Measurements from ENCODE around the gene ATP2A3. TPM values are rescaled to one million over a fixed set of nuclear protein-coding genes. Genes with fewer than 3 reads are reported as not detected.

ATP2A3 gene
- total and polyA plus RNA-seq, 4 donors: 16.6 to 64.6 (median 25.5) TPM

- H3K4me1 ChIP-seq (ENCODE audit: control insufficient read depth in 5 of 5, insufficient read depth in 5 of 5, low read length in 5 of 5): peaks cover 0 to 6% (median 0%) of the 10 kb centered on the region in 5 donors
- H3K36me3 ChIP-seq (ENCODE audit: control insufficient read depth in 4 of 4, insufficient read depth in 4 of 4, low read length in 4 of 4): peaks cover 0 to 27% (median 0%) of the 10 kb centered on the region in 4 donors
- DNase-seq: peak in 2 of 3 donors; percentile 52 to 80
- no peak for TF ChIP-seq CTCF (IDR thresholded peaks at IDR 0.05; ENCODE audit: control extremely low read depth, extremely low read depth)
- H3K4me3 ChIP-seq: no peak overlapping the region
- peak overlapping the region in 1 of 2 donors; percentile 33 for H3K27ac ChIP-seq (ENCODE audit: low read depth in 1 of 2, low read length in 1 of 2)
- H3K9me3 ChIP-seq (ENCODE audit: control insufficient read depth in 4 of 4, insufficient read depth in 3 of 4, low read length in 3 of 4): no peaks in the 10 kb centered on the region
- 42 to 69% methylated on average over 61 to 68 of the region's 68 CpGs for WGBS, 2 donors
- no peaks in the 10 kb centered on the region for H3K27me3 ChIP-seq (ENCODE audit: control insufficient read depth in 3 of 3, insufficient read depth in 3 of 3, low read length in 2 of 3)
- peak; percentile 62 for ATAC-seq (ENCODE audit: insufficient read depth, low FRiP score)
- H3K9ac ChIP-seq (ENCODE audit: insufficient read depth in 1 of 2, low read length in 2 of 2): no peak overlapping the region
Observed at GRCh38 chr17:3944485-3945388, 19.5 kb downstream of the ATP2A3 start.

DNA sequence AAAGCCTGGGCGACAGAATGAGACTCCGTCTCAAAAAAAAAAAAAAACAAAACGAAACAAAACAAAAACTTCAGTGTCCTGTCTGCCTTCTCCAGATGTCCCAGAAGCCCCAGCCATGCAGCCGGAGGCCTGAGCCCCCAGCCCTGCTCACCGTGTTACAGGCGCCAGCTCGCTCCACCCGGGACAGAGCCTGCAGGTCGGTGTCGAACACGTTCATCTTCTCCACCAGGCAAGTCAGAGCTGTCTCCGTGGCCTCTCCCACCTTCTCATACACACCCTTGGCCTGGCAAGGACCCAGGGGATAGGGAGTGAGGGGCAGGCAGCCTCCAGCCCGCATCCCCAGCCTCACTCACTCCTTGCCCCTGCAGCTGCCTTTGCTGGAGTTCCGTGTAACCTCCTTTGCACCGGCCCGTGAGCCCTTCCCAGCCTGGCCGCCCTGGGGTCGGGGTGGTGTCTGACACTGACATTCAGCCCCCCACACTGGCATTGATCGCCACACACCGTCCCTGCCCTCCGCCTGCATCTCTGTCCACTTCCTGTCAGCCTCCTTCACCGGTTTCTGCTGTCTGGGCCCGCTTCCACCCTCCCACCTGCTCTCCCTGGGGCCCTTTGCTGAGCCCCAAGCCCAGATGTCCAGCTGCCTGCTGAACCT lies 20.9 kb downstream of the ATP2A3 start:
- no peak for TF ChIP-seq CTCF (IDR thresholded peaks at IDR 0.05; ENCODE audit: control extremely low read depth, extremely low read depth)
- no peak overlapping the region for H3K27ac ChIP-seq (ENCODE audit: low read depth in 1 of 2, low read length in 1 of 2)
- no peaks in the 10 kb centered on the region for H3K27me3 ChIP-seq (ENCODE audit: control insufficient read depth in 3 of 3, insufficient read depth in 3 of 3, low read length in 2 of 3)
- H3K4me1 ChIP-seq (ENCODE audit: control insufficient read depth in 5 of 5, insufficient read depth in 5 of 5, low read length in 5 of 5): peaks cover 0 to 6% (median 0%) of the 10 kb centered on the region in 5 donors
- H3K9me3 ChIP-seq (ENCODE audit: control insufficient read depth in 4 of 4, insufficient read depth in 3 of 4, low read length in 3 of 4): no peaks in the 10 kb centered on the region
- H3K36me3 ChIP-seq (ENCODE audit: control insufficient read depth in 4 of 4, insufficient read depth in 4 of 4, low read length in 4 of 4): peaks cover 0 to 28% (median 0%) of the 10 kb centered on the region in 4 donors
- WGBS, 2 donors: 87 to 88% methylated on average over 21 to 23 of the region's 23 CpGs
- no peak for ATAC-seq (ENCODE audit: insufficient read depth, low FRiP score)
- DNase-seq: no peak
- H3K9ac ChIP-seq (ENCODE audit: insufficient read depth in 1 of 2, low read length in 2 of 2): no peak overlapping the region
- no peak overlapping the region for H3K4me3 ChIP-seq

DNA sequence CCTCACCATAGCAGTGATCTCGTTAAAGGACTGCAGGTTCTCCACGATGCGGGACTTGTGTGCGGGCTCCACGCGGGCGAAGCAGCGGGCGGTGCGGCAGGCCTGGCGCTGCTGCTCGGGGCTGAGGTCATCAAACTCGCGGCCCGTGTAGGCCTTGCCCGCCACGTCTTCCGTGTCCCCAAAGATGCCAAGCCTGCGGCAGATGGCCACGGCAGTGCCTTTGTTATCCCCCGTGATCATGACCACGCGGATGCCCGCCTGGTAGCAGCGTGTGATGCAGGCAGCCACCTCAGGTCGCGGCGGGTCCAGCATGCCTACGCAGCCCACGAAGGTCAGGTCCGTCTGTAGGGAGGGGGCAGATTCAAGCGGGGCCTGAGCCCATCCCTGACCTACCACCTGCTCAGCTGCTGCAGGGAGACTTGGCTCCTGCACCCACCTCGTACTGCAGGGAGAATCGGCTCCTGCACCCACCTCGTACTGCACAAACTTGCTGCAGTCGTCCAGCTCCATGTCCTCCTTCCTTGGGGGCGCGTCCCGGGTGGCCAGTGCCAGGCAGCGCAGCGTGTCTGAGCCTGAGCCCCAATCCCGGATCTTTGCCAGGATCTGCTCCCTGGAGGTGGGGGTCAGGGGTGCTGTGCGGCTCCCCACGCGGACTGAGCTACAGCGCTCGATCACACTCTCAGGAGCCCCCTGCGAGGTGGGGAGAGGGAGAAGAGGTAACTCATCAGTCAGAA lies 23.1 kb downstream of the ATP2A3 start:
- TF ChIP-seq CTCF (IDR thresholded peaks at IDR 0.05; ENCODE audit: control extremely low read depth, extremely low read depth): no peak
- Histone ChIP-seq H3K4me1 (ENCODE audit: control insufficient read depth in 5 of 5, insufficient read depth in 5 of 5, low read length in 5 of 5) (peaks cover 0 to 6% (median 0%) of the 10 kb centered on the region in 5 donors), H3K4me3 (no peak overlapping the region), H3K27ac (ENCODE audit: low read depth in 1 of 2, low read length in 1 of 2) (no peak overlapping the region), H3K27me3 (ENCODE audit: control insufficient read depth in 3 of 3, insufficient read depth in 3 of 3, low read length in 2 of 3) (no peaks in the 10 kb centered on the region), H3K9me3 (ENCODE audit: control insufficient read depth in 4 of 4, insufficient read depth in 3 of 4, low read length in 3 of 4) (no peaks in the 10 kb centered on the region), H3K9ac (ENCODE audit: insufficient read depth in 1 of 2, low read length in 2 of 2) (no peak overlapping the region), H3K36me3 (ENCODE audit: control insufficient read depth in 4 of 4, insufficient read depth in 4 of 4, low read length in 4 of 4) (peaks cover 0 to 30% (median 0%) of the 10 kb centered on the region in 4 donors)
- 95 to 98% methylated on average over 44 to 48 of the region's 48 CpGs for WGBS, 2 donors
- DNase-seq (no peak), ATAC-seq (ENCODE audit: insufficient read depth, low FRiP score) (no peak)

Data from lung (tissue), 12 donors.